ENCODE data around the gene SLCO4A1. TPM values are rescaled to one million over a fixed set of nuclear protein-coding genes. Genes with fewer than 3 reads are reported as not detected.

Gene SLCO4A1
- total RNA-seq, 1 donor from 2014 or later: 41.6 TPM

- intact Hi-C loops (cut with micrococcal nuclease): no loop called here
Observed at GRCh38 chr20:62636446-62636845, 5.9 kb upstream of the SLCO4A1 start.

- intact Hi-C loops (cut with micrococcal nuclease): no loop called here
Observed at GRCh38 chr20:62637110-62637509, 5.2 kb upstream of the SLCO4A1 start.

GRCh38 chr20:62637521-62638054, 4.7 kb upstream of the SLCO4A1 start:
- intact Hi-C loops (cut with micrococcal nuclease): no loop called here

GRCh38 chr20:62638055-62638570, 4.2 kb upstream of the SLCO4A1 start:
- intact Hi-C loops (cut with micrococcal nuclease): no loop called here

GRCh38 chr20:62638679-62639406, 3.5 kb upstream of the SLCO4A1 start:
- intact Hi-C loops (cut with micrococcal nuclease): no loop called here

- intact Hi-C loops (cut with micrococcal nuclease): no loop called here
Observed at GRCh38 chr20:62639765-62640164, 2.5 kb upstream of the SLCO4A1 start.

GRCh38 chr20:62640870-62641269, 1.4 kb upstream of the SLCO4A1 start:
- intact Hi-C loops (cut with micrococcal nuclease): no loop called here

- intact Hi-C loops (cut with micrococcal nuclease): loop anchor here (1.0 to 2.0 kb wide), 5 partner anchors 17 to 339 kb away; partner anchors contain the start of gene ADRM1
Observed at GRCh38 chr20:62641321-62642050, 817 bp upstream of the SLCO4A1 start.

- intact Hi-C loops (cut with micrococcal nuclease): loop anchor here (1.0 to 2.0 kb wide), 6 partner anchors 8 to 340 kb away; partner anchors contain the start of gene ADRM1
Observed at GRCh38 chr20:62642666-62643520, 590 bp downstream of the SLCO4A1 start.

- intact Hi-C loops (cut with micrococcal nuclease): loop anchor here (1.0 to 2.0 kb wide), 4 partner anchors 8 to 341 kb away; partner anchors contain the start of gene ADRM1
Observed at GRCh38 chr20:62643521-62644043, 1.3 kb downstream of the SLCO4A1 start.

- intact Hi-C loops (cut with micrococcal nuclease): no loop called here
Observed at GRCh38 chr20:62644044-62644795, 1.9 kb downstream of the SLCO4A1 start.

GRCh38 chr20:62644802-62645496, 2.6 kb downstream of the SLCO4A1 start:
- intact Hi-C loops (cut with micrococcal nuclease): no loop called here

GRCh38 chr20:62645613-62646012, 3.3 kb downstream of the SLCO4A1 start:
- intact Hi-C loops (cut with micrococcal nuclease): no loop called here

GRCh38 chr20:62646851-62647520, 4.7 kb downstream of the SLCO4A1 start:
- intact Hi-C loops (cut with micrococcal nuclease): no loop called here

- intact Hi-C loops (cut with micrococcal nuclease): no loop called here
Observed at GRCh38 chr20:62647521-62648317, 5.4 kb downstream of the SLCO4A1 start.

- intact Hi-C loops (cut with micrococcal nuclease): no loop called here
Observed at GRCh38 chr20:62648318-62648995, 6.2 kb downstream of the SLCO4A1 start.

GRCh38 chr20:62649140-62649539, 6.8 kb downstream of the SLCO4A1 start:
- intact Hi-C loops (cut with micrococcal nuclease): no loop called here
